GM08714 (cell line): ENCODE results near the gene METTL25B.

Experiments used
- H3K4me3 ChIP-seq: fragments of 200-500 bp; sonication (Bioruptor generic); 2 replicates; pipeline ENCODE4 v1.5.1; 2014; ENCODE audit warnings: mild to moderate bottlenecking, low read length, inconsistent platforms
- ZNF274 ChIP-seq: IDR thresholded peaks from 2 replicates; pipeline ENCODE4 v1.6.1; 2012; ENCODE audit warnings: mild to moderate bottlenecking, low read depth, low read length

The METTL25B gene

GRCh38 chr1:156727926-156728598, at the start of gene METTL25B:
Gene METTL25B (plus strand): TSS chr1:156728469. CDS start chr1:156729105, 636 bp downstream.
- peak within 1 kb of the TSS; percentile 92 for H3K4me3 ChIP-seq
- no peak for TF ChIP-seq ZNF274

- no peak overlapping the region for H3K4me3 ChIP-seq
- no peak for TF ChIP-seq ZNF274
Measured at GRCh38 chr1:156680056-156680455, 48.2 kb upstream of the METTL25B start.

- no peak overlapping the region for H3K4me3 ChIP-seq
- no peak for TF ChIP-seq ZNF274
Measured at GRCh38 chr1:156681196-156681960, 46.9 kb upstream of the METTL25B start.

- no peak for TF ChIP-seq ZNF274
Measured at GRCh38 chr1:156682166-156682890, 45.9 kb upstream of the METTL25B start.

GRCh38 chr1:156684227-156684782, 44.0 kb upstream of the METTL25B start:
- no peak overlapping the region for H3K4me3 ChIP-seq
- TF ChIP-seq ZNF274, result no peak

More at GRCh38 chr1:156682166-156682890, 45.9 kb upstream of the METTL25B start:
- no peak overlapping the region for H3K4me3 ChIP-seq

GRCh38 chr1:156689035-156689952, 39.0 kb upstream of the METTL25B start:
- no peak for TF ChIP-seq ZNF274
- no peak overlapping the region for H3K4me3 ChIP-seq

- TF ChIP-seq ZNF274, result no peak
- no peak overlapping the region for H3K4me3 ChIP-seq
Measured at GRCh38 chr1:156689953-156690674, 38.2 kb upstream of the METTL25B start.

GRCh38 chr1:156690675-156691036, 37.6 kb upstream of the METTL25B start:
- no peak for TF ChIP-seq ZNF274
- H3K4me3 ChIP-seq, result no peak overlapping the region

- no peak for TF ChIP-seq ZNF274
- H3K4me3 ChIP-seq, result no peak overlapping the region
Measured at GRCh38 chr1:156691191-156691590, 37.1 kb upstream of the METTL25B start.

GRCh38 chr1:156691665-156692440, 36.4 kb upstream of the METTL25B start:
- no peak for TF ChIP-seq ZNF274
- H3K4me3 ChIP-seq, result no peak overlapping the region

- no peak for TF ChIP-seq ZNF274
- H3K4me3 ChIP-seq, result no peak overlapping the region
Measured at GRCh38 chr1:156692441-156692924, 35.8 kb upstream of the METTL25B start.
